GM23338 (cell line): Measurements from ENCODE around the gene OAS2. TPM values are rescaled to one million over a fixed set of nuclear protein-coding genes. Genes with fewer than 3 reads are reported as not detected.

Experiments used
- ATAC-seq: fragments of 200-7000 bp; cut with Tn5 transposase; 3 replicates; pipeline ENCODE4 v1.9.1; 2020
- DNase-seq: peaks from one replicate; pipeline ENCODE4 v3.0.0-alpha.2; 2015; ENCODE audit warnings: low spot score
- H2AFZ ChIP-seq: fragments of 200-600 bp; sonication (generic); 2 replicates; pipeline ENCODE4 v1.8.0; 2016; ENCODE audit warnings: antibody characterized with exemption, mild to moderate bottlenecking, moderate library complexity
- H3F3A ChIP-seq: fragments of 200-600 bp; sonication (generic); replicated peaks from 2 replicates; pipeline ENCODE4 v1.8.0; 2017; ENCODE audit warnings: antibody characterized with exemption, mixed run types, low read depth
- H3K27ac ChIP-seq: fragments of 200-600 bp; sonication (generic); 2 replicates; pipeline ENCODE4 v1.6.1; 2016; ENCODE audit warnings: low read depth
- H3K27me3 ChIP-seq: fragments of 200-600 bp; sonication (generic); 2 replicates; pipeline ENCODE4 v1.8.0; 2016; ENCODE audit warnings: mild to moderate bottlenecking, mixed run types, moderate library complexity; ENCODE audit not compliant: insufficient read depth
- H3K36me3 ChIP-seq: fragments of 200-600 bp; sonication (generic); 2 replicates; pipeline ENCODE4 v1.8.0; 2016; ENCODE audit warnings: mild to moderate bottlenecking; ENCODE audit not compliant: insufficient read depth
- H3K4me1 ChIP-seq: fragments of 200-600 bp; sonication (generic); 2 replicates; pipeline ENCODE4 v1.8.0; 2016; ENCODE audit warnings: mild to moderate bottlenecking, moderate library complexity; ENCODE audit not compliant: insufficient read depth
- H3K4me2 ChIP-seq: fragments of 200-600 bp; sonication (generic); 2 replicates; pipeline ENCODE4 v1.7.1; 2017; ENCODE audit warnings: mixed run types
- H3K4me3 ChIP-seq: fragments of 200-600 bp; sonication (generic); 2 replicates; pipeline ENCODE4 v1.6.1; 2016; ENCODE audit warnings: mixed run types
- H3K79me2 ChIP-seq: fragments of 200-600 bp; sonication (generic); replicated peaks from 2 replicates; pipeline ENCODE4 v1.8.0; 2017; ENCODE audit warnings: mild to moderate bottlenecking; ENCODE audit not compliant: insufficient read depth
- H3K9me2 ChIP-seq: fragments of 200-600 bp; sonication (generic); 2 replicates; pipeline ENCODE4 v1.8.0; 2017; ENCODE audit not compliant: insufficient read depth
- H4K20me1 ChIP-seq: fragments of 200-600 bp; sonication (generic); replicated peaks from 2 replicates; pipeline ENCODE4 v1.8.0; 2017; ENCODE audit warnings: mild to moderate bottlenecking; ENCODE audit not compliant: insufficient read depth
- H3K27ac Mint-ChIP-seq: 2 replicates; pipeline ENCODE4 v1.8.0; 2020; ENCODE audit warnings: inconsistent platforms, mild to moderate bottlenecking, moderate library complexity, mixed read lengths
- H3K27me3 Mint-ChIP-seq: 3 replicates; pipeline ENCODE4 v1.8.0; 2022; ENCODE audit warnings: low read depth, mild to moderate bottlenecking, moderate library complexity, mixed read lengths, inconsistent platforms; ENCODE audit not compliant: insufficient read depth, poor library complexity
- H3K36me3 Mint-ChIP-seq: 3 replicates; pipeline ENCODE4 v1.8.0; 2021; ENCODE audit warnings: low read depth, mild to moderate bottlenecking, inconsistent platforms, moderate library complexity, mixed read lengths
- H3K4me1 Mint-ChIP-seq: 3 replicates; pipeline ENCODE4 v1.8.0; 2020; ENCODE audit warnings: mild to moderate bottlenecking, inconsistent platforms, mixed read lengths
- H3K4me3 Mint-ChIP-seq: 3 replicates; pipeline ENCODE4 v1.8.0; 2021; ENCODE audit warnings: moderate library complexity, mild to moderate bottlenecking, inconsistent platforms, mixed read lengths
- H3K9me3 Mint-ChIP-seq: 3 replicates; pipeline ENCODE4 v1.8.0; 2020; ENCODE audit warnings: moderate library complexity, mild to moderate bottlenecking, inconsistent platforms, mixed read lengths
- CREB1 ChIP-seq: fragments of 250-450 bp; sonication (Bioruptor Pico); IDR thresholded peaks from 2 replicates; pipeline ENCODE4 v1.5.0; 2020; ENCODE audit warnings: low read depth, mild to moderate bottlenecking, moderate library complexity
- EZH2 ChIP-seq: fragments of 200-600 bp; sonication (generic); IDR thresholded peaks from one replicate; pipeline ENCODE4 v1.8.0; 2017; ENCODE audit warnings: antibody characterized with exemption, mild to moderate bottlenecking, low read depth; ENCODE audit not compliant: unreplicated experiment
- EZH2phosphoT487 ChIP-seq: fragments of 200-600 bp; sonication (generic); IDR thresholded peaks from one replicate; pipeline ENCODE4 v1.8.1; 2018; ENCODE audit warnings: antibody characterized with exemption; ENCODE audit not compliant: unreplicated experiment
- JUNB ChIP-seq: IDR thresholded peaks from one replicate; pipeline ENCODE4 v1.6.1; 2016; ENCODE audit warnings: antibody characterized with exemption; ENCODE audit not compliant: unreplicated experiment
- NANOG ChIP-seq: IDR thresholded peaks from 2 replicates; pipeline ENCODE4 v1.6.1; 2016; ENCODE audit warnings: antibody characterized with exemption, borderline replicate concordance
- POLR2AphosphoS5 ChIP-seq: IDR thresholded peaks from 2 replicates; pipeline ENCODE4 v1.6.1; 2016; ENCODE audit warnings: antibody characterized with exemption, low read depth
- STAT1 ChIP-seq: IDR thresholded peaks from one replicate; pipeline ENCODE4 v1.6.1; 2016; ENCODE audit warnings: antibody characterized with exemption; ENCODE audit not compliant: unreplicated experiment
- ZNF114 ChIP-seq: fragments of 250-450 bp; sonication (Bioruptor Pico); IDR thresholded peaks from 2 replicates; pipeline ENCODE4 v1.5.0; 2020; ENCODE audit warnings: mild to moderate bottlenecking, moderate library complexity
- ZNF331 ChIP-seq: fragments of 250-450 bp; sonication (Bioruptor Pico); IDR thresholded peaks from 2 replicates; pipeline ENCODE4 v1.5.0; 2020; ENCODE audit warnings: low read depth, mild to moderate bottlenecking, moderate library complexity
- polyA plus RNA-seq: library from polyadenylated mRNA; unstranded; fragments of >200 nt; fragmentation: Nextera tagmentation; extraction: Ambion mirVana; gene quantifications from 2 replicates; pipeline ENCODE4 v1.2.1, GENCODE V29; 2016
- total RNA-seq: library from RNA; depleted of rRNA; stranded (reverse); fragments of >200 nt; shearing (Covaris generic); gene quantifications from 2 replicates; pipeline ENCODE4 v1.2.3, GENCODE V29; 2014
- TF ChIP-seq, protein P1 (sequence below), 2 experiments: fragments of 200-600 bp in 1 of 2; sonication (generic) in 1 of 2; conservative IDR thresholded peaks; 2 replicates each; pipeline versions ENCODE4 v1.5.1 to v1.6.1; 2016 to 2017; ENCODE audit warnings: antibody characterized with exemption in 2 of 2, low read depth in 2 of 2, mild to moderate bottlenecking in 2 of 2, moderate library complexity in 1 of 2
- TF ChIP-seq, protein P2 (sequence below): IDR thresholded peaks from 2 replicates; pipeline ENCODE4 v1.6.1; 2016; ENCODE audit warnings: antibody characterized with exemption

OAS2 gene
- total and polyA plus RNA-seq, 2 experiments from 2014 or later, result 0.10 TPM; not detected in 1

DNA sequence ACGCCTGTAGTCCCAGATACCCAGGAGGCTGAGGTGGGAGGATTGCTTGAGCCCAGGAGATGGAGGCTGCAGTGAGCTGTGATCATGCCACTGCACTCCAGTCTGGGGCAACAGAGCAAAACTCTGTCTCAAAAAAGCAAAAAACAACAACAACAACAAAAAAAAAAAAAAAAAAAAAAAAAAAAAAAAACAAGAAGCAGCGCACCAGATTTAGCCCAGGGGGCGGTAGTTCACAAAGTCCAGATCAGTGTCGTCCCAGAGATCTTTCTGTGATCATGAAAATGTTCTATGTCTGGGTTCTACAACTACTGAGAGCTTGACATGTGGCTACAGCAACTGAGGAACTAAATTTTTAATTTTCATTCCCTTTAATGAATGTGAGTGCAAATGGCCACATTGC is 27.4 kb downstream of the OAS2 start:
- H3K4me3 Mint-ChIP-seq, result no peak overlapping the region
- DNase-seq, result peak; percentile 56

DNA sequence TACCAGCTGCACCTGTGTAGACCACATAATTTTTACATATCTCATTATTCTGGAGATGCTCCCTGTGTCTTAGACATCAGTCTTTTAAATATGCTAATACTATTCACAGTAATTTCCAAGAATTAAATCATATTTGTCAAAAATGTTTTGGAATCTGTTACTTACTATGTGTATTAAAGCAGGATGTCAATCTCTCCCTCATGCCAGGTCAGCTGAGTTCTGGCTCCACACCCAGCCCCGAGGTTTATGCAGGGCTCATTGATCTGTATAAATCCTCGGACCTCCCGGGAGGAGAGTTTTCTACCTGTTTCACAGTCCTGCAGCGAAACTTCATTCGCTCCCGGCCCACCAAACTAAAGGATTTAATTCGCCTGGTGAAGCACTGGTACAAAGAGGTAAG is 27.9 kb downstream of the OAS2 start:
- H3K27me3 Mint-ChIP-seq, result peaks cover 9% of the 10 kb centered on the region

More for the DNA sequence above, 27.4 kb downstream of the OAS2 start:
- Mint-ChIP-seq H3K27ac (no peak overlapping the region), H3K4me1 (no peaks in the 10 kb centered on the region), H3K36me3 (no peaks in the 10 kb centered on the region), H3K27me3 (peaks cover 9% of the 10 kb centered on the region), H3K9me3 (no peaks in the 10 kb centered on the region)
- H3K4me2 ChIP-seq, result no peak overlapping the region
- no peaks in the 10 kb centered on the region for H3K79me2 ChIP-seq
- H3F3A ChIP-seq, result no peaks in the 10 kb centered on the region
- ATAC-seq, result no peak; the same call in 2 of the 3 replicates
- no peaks in the 10 kb centered on the region for H3K4me1 ChIP-seq
- H3K4me3 ChIP-seq, result no peak overlapping the region
- H4K20me1 ChIP-seq, result no peaks in the 10 kb centered on the region
- TF ChIP-seq, protein P1, sequence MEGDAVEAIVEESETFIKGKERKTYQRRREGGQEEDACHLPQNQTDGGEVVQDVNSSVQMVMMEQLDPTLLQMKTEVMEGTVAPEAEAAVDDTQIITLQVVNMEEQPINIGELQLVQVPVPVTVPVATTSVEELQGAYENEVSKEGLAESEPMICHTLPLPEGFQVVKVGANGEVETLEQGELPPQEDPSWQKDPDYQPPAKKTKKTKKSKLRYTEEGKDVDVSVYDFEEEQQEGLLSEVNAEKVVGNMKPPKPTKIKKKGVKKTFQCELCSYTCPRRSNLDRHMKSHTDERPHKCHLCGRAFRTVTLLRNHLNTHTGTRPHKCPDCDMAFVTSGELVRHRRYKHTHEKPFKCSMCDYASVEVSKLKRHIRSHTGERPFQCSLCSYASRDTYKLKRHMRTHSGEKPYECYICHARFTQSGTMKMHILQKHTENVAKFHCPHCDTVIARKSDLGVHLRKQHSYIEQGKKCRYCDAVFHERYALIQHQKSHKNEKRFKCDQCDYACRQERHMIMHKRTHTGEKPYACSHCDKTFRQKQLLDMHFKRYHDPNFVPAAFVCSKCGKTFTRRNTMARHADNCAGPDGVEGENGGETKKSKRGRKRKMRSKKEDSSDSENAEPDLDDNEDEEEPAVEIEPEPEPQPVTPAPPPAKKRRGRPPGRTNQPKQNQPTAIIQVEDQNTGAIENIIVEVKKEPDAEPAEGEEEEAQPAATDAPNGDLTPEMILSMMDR (conservative IDR thresholded peaks at IDR 0.05; ENCODE audit: low read depth in 2 of 2), result peak; percentile 57 to 67
- TF ChIP-seq STAT1, result no peak
- H3K9me2 ChIP-seq, result no peaks in the 10 kb centered on the region
- no peaks in the 10 kb centered on the region for H3K27me3 ChIP-seq
- no peaks in the 10 kb centered on the region; the same call in 1 of the 2 replicates for H3K36me3 ChIP-seq
- H3K27ac ChIP-seq, result no peak overlapping the region
- H2AFZ ChIP-seq, result no peak overlapping the region

More for the DNA sequence above, 27.9 kb downstream of the OAS2 start:
- Histone ChIP-seq H3K27ac (no peak overlapping the region), H3K4me3 (no peak overlapping the region), H3K36me3 (no peaks in the 10 kb centered on the region; the same call in 1 of the 2 replicates), H2AFZ (no peak overlapping the region), H3K79me2 (no peaks in the 10 kb centered on the region), H3K4me1 (no peaks in the 10 kb centered on the region), H4K20me1 (no peaks in the 10 kb centered on the region), H3K4me2 (no peak overlapping the region), H3F3A (no peaks in the 10 kb centered on the region), H3K9me2 (no peaks in the 10 kb centered on the region), H3K27me3 (no peaks in the 10 kb centered on the region)
- Mint-ChIP-seq H3K4me1 (no peaks in the 10 kb centered on the region), H3K4me3 (no peak overlapping the region), H3K27ac (no peak overlapping the region), H3K9me3 (no peaks in the 10 kb centered on the region; the same call in 2 of the 3 replicates), H3K36me3 (no peaks in the 10 kb centered on the region)
- TF ChIP-seq JUNB (no peak), ZNF114 (CRISPR knock-in tag) (no peak), CREB1 (CRISPR knock-in tag) (no peak), POLR2AphosphoS5 (no peak), ZNF331 (no peak), NANOG (no peak), EZH2phosphoT487 (no peak), EZH2 (no peak), STAT1 (no peak)
- TF ChIP-seq, protein P2, sequence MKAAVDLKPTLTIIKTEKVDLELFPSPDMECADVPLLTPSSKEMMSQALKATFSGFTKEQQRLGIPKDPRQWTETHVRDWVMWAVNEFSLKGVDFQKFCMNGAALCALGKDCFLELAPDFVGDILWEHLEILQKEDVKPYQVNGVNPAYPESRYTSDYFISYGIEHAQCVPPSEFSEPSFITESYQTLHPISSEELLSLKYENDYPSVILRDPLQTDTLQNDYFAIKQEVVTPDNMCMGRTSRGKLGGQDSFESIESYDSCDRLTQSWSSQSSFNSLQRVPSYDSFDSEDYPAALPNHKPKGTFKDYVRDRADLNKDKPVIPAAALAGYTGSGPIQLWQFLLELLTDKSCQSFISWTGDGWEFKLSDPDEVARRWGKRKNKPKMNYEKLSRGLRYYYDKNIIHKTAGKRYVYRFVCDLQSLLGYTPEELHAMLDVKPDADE, result no peak
- TF ChIP-seq, protein P1 (conservative IDR thresholded peaks at IDR 0.05; ENCODE audit: low read depth in 2 of 2), result no peak
- DNase-seq (no peak), ATAC-seq (no peak)
